NB4 (cell line): ENCODE data around the gene ROBO1.

ENCODE experiments used
- DNase-seq: peaks from one replicate; pipeline ENCODE4 v3.0.0; 2010; ENCODE audit warnings: low read depth
- H3K4me3 ChIP-seq: one replicate; pipeline ENCODE4 v1.5.1; 2011; ENCODE audit warnings: mild to moderate bottlenecking, low read depth, low read length, moderate library complexity
- MYC ChIP-seq: IDR thresholded peaks from 2 replicates; pipeline ENCODE4 v1.6.1; 2011; ENCODE audit warnings: low read depth, low read length
- POLR2A ChIP-seq: IDR thresholded peaks from 2 replicates; pipeline ENCODE4 v1.6.1; 2011; ENCODE audit warnings: mild to moderate bottlenecking; ENCODE audit not compliant: insufficient read length; ENCODE audit errors: extremely low read depth
- TF ChIP-seq, protein P1 (sequence below): IDR thresholded peaks from 2 replicates; pipeline ENCODE4 v1.6.1; 2011; ENCODE audit warnings: low read depth, low read length
- TF ChIP-seq, protein P2 (sequence below): IDR thresholded peaks from one replicate; pipeline ENCODE4 v1.5.1; 2012; ENCODE audit warnings: low read depth, low read length

Gene ROBO1

DNA sequence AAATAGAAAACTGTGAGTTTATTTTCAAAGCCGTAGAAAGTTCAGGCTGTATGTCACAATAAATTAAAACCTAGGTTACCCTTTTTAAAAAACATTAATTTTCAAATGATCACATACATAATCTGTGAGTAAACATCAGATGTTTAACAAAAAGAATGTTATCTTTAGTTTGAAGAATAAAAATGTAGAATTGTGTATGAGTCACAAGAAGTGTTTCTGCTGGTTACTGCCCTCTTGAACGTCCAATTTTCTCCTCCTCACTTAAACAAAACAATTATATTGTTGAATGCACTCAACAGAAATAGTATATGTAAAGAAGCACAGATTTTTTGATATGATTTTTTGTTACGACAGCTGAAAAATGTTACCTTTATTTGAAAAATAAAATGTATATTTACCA is 855.1 kb downstream of the ROBO1 start:
- TF ChIP-seq POLR2A (no peak), MYC (no peak)
- TF ChIP-seq, protein P1, sequence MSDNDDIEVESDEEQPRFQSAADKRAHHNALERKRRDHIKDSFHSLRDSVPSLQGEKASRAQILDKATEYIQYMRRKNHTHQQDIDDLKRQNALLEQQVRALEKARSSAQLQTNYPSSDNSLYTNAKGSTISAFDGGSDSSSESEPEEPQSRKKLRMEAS, result no peak
- TF ChIP-seq, protein P2, sequence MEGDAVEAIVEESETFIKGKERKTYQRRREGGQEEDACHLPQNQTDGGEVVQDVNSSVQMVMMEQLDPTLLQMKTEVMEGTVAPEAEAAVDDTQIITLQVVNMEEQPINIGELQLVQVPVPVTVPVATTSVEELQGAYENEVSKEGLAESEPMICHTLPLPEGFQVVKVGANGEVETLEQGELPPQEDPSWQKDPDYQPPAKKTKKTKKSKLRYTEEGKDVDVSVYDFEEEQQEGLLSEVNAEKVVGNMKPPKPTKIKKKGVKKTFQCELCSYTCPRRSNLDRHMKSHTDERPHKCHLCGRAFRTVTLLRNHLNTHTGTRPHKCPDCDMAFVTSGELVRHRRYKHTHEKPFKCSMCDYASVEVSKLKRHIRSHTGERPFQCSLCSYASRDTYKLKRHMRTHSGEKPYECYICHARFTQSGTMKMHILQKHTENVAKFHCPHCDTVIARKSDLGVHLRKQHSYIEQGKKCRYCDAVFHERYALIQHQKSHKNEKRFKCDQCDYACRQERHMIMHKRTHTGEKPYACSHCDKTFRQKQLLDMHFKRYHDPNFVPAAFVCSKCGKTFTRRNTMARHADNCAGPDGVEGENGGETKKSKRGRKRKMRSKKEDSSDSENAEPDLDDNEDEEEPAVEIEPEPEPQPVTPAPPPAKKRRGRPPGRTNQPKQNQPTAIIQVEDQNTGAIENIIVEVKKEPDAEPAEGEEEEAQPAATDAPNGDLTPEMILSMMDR, result no peak
- H3K4me3 ChIP-seq, result no peak overlapping the region
- no peak for DNase-seq

DNA sequence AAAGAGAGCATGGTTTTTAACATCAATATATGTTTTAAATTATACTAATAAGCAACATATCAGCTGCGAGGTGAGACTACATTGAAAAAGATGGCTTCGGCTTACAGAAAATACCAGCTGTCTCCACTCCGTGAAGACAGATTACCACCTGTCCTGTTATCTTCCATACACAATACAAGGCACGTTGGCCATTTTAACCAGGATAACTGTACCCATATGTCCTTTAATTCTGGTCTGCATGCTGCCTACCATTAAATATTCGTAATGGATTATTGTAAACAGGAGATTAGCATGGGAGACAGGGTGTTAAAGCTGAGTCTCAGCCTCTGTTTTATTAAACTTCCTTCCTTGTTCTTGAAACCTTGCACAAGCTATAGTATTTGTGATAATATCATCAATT is 855.5 kb downstream of the ROBO1 start:
- DNase-seq, result no peak
- TF ChIP-seq, protein P1, result no peak
- TF ChIP-seq POLR2A, result no peak
- no peak overlapping the region for H3K4me3 ChIP-seq

DNA sequence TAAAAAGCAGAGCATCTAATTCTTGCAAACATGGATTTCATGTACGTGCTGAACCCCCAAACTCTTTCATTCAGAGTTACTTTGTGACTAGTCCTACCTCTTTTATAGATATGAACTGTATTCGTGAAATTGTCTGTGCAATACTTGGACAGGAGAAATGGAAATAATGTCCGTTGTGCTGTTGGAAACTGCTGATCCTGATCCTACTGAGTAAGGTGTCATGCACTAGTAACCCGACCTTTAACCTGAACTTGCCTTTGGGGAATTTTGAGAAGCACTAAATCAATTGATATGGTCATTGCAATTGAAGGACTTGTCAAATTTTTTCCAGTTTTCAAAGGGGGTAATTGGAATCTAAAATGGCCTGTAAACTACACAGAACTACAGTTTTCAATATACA is 856.4 kb downstream of the ROBO1 start:
- TF ChIP-seq, protein P1, result no peak
- TF ChIP-seq, protein P2, result no peak
- no peak for TF ChIP-seq POLR2A
- no peak for TF ChIP-seq MYC
- H3K4me3 ChIP-seq, result no peak overlapping the region

DNA sequence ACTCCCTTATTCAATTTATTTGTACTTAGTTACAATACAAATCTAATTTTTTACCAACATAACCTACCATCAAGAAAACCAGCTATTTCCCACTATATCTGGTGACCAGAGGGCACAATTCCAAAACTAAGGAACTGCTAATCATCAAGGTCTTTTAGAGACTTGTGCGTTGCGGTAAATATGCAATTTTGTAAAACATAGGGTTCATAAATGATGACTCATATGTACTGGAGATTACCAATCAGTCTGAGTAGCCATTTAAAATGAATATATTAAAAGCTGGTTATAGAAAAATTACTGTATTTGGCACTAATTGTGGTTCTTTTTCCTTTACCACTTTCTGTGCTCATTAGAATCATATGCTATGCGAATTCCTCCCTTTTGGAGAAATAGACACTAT is 859.6 kb downstream of the ROBO1 start:
- DNase-seq, result no peak
- H3K4me3 ChIP-seq, result no peak overlapping the region
- no peak for TF ChIP-seq MYC

More for the DNA sequence above, 856.4 kb downstream of the ROBO1 start:
- DNase-seq, result no peak

DNA sequence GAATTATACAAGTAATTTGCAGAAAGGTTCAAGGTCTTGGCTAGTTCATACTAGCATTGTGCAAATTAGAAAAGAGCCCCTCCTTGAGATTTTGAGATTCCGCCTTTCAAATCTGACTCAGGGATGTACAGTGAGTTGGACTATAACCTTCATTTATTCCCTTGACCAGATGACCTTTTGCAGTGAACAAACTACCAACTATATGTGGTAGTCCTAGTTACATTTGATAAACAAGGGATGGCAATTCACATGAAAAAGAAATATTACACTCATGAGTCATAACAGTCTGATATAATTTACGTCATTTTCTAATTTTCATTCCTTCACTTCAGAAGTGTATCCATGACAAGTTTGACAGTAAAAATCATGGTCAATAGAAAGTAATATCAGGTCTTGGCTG is 860.4 kb downstream of the ROBO1 start:
- no peak overlapping the region for H3K4me3 ChIP-seq
- DNase-seq, result no peak
- TF ChIP-seq POLR2A (no peak), MYC (no peak)
- TF ChIP-seq, protein P1, result no peak
- TF ChIP-seq, protein P2, result no peak

DNA sequence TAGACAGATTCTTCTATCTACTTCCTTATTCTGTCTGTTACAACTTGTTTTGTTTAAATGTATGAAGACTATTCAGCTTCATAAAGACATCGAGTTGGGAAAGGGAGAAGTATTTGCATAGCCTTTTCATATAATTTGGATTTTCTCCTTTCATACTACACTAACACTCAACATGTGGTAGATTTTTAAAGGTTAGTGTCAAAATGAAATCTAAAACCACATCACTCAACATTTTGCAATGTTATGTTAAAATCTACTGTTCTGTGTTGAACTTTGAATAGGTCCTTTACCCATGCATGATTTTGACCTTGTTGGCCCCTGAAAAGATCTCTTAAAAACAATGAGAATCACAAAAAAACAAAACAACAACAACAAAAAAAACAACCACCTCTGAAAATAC is 860.9 kb downstream of the ROBO1 start:
- TF ChIP-seq MYC (no peak), POLR2A (no peak)
- TF ChIP-seq, protein P1, result no peak
- TF ChIP-seq, protein P2, result no peak
- no peak for DNase-seq
- H3K4me3 ChIP-seq, result no peak overlapping the region

DNA sequence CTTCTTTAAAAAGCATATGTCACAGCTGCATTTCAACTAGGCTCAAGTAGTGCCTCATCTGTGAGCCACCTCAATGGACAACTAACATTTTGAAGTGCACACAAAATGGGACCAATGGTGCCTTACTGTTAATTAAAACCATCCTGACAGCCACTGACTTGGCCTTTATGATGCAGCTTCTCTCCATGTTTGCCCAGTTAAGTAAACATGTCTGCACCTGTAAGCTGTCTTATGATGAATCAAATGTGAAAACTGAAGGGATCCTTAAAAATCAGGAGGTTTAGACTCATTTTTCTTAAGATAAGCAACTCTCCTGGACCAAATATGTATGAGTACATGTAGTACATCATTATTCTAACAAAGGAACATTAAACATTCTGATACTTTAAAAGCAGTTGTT is 861.6 kb downstream of the ROBO1 start:
- TF ChIP-seq, protein P2, result no peak
- TF ChIP-seq MYC, result no peak
- no peak for TF ChIP-seq POLR2A
- TF ChIP-seq, protein P1, result no peak
- no peak overlapping the region for H3K4me3 ChIP-seq
- no peak for DNase-seq
